Islet of Langerhans (tissue), 1 donor: Measurements from ENCODE around the gene HS6ST2.

Experiments used
- FAIRE-seq: peaks from one replicate; lab custom pipeline; 2011; peaks lifted over from hg19 to GRCh38; lab: Jason Lieb, UNC

HS6ST2 gene

DNA sequence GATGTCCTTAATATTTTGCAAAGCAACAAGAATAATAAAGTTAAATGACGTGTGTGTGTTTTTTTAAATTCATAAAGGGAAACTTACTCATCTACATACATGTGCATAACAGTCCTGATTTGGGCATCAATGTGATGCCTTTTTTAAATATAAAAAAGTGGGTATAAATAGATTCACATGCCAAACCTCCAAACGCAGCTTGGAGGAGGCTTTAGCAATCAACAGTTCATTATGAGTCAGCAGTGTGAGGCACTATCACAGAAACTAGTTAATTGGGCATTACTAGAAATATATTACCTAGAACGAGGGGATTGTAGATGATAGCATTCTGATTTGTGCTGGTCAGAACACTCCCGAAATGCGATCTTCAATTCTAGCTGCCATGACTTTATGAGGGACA lies 115.1 kb downstream of the HS6ST2 start:
- no peak for FAIRE-seq

DNA sequence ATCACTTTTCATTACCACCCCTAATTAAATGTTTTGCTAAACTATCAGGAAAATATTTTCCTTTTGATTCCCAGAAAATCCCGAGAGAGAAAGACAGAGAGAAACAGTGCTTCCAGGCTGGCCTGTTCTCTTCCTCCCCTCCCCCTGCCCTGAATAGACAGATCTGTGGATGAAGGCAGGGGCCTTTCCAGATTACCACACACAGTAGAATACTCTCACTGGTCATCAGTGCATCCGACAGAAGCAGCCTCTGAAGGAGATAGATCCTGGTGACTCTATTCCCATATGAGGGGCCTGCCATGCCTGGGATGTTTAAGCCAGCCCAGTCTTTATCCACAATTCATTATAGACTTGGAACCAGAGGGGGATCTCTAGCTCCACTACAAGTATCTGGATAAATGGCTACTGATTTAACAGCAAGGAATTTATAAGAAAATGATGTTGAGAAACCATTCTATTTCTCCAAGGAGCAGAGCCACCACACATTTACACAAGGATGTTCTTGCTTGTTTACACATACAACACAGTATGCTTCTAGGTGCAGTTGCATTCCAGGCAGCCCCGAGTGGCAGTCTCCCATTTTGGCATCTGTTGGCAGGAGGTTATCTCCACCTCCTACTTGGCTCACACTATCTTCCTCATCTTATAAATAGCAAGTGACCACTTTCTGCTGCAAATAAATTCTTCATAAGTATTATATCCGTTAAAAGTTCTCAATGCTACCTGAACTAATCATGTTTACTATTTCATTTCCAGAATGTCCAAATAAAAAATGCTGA lies 115.8 kb downstream of the HS6ST2 start:
- peak; percentile 17 for FAIRE-seq

- FAIRE-seq: no peak
Measured at GRCh38 chrX:132837967-132838366, 120.5 kb downstream of the HS6ST2 start.

DNA sequence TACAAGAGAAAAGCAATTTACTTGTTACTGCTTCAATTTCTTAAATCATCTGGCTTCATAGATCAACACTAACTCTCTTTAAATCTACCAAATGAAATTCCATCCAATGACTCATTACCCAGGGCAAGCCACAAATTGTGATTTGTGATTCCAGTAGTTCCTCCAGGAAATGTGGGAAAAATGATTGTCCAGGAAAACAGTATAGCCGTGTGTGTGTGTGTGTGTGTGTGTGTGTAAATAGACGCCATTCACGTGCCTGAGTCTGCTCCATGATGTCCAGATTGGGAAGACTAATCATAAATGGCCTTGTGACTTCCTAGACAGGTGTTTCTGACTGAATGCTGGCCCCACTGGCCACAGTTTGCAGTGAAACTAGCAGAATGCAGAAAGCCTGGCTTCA lies 121.3 kb downstream of the HS6ST2 start:
- peak; percentile 30 for FAIRE-seq

GRCh38 chrX:132836471-132836870 lies 122.0 kb downstream of the HS6ST2 start:
- FAIRE-seq: no peak

DNA sequence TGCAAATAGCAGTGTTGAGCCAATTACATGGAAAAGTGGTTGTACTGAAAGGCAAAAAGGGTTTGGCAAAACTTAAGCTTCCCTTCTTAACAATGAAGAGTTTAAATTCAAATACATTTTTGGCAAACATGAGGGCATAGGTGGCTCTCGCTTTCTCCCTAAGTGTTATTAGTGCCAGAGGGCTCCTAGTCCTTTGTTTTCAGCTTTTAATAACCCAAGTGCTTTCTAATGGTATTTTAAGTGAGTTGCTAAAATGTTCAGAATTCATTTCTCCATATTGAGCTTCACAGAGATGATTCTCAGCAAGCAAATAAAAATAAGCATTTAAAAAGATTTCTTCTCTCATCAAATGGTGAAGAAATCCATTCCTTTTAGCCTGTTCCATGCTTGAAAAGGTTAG lies 123.7 kb downstream of the HS6ST2 start:
- FAIRE-seq: no peak

- FAIRE-seq: no peak
Measured at GRCh38 chrX:132834109-132834508, 124.3 kb downstream of the HS6ST2 start.

GRCh38 chrX:132833373-132833772 lies 125.1 kb downstream of the HS6ST2 start:
- FAIRE-seq: no peak

DNA sequence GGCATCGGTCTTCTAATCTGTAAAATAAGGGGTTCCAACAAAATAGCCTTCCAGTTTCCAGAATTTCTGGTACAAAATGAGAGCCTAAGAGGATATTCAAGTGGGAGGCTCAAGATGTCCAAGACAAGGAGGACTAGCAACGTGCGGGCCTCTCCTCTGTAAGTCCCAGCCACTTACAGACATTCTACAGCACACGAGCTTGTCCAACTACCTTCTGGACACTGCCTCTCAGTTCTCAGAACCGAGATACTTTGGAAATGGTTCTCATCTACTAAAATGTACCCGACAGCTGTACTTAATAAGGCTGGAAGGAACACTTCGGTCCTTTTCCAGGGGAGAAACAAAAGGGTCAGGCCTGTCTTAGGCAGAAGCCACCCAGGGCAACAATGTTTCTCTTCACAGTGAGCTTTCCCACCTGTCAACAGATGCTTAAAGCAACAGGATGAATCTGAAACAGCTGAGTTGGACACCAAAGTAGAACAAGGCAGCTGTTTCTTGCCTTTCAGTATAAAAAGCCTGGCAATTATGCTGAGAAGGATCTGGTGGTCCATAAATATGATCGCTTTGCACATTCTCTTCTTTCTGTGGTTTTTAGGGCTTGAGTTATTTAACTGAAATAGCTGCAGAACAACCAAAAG lies 127.0 kb downstream of the HS6ST2 start:
- FAIRE-seq: no peak

DNA sequence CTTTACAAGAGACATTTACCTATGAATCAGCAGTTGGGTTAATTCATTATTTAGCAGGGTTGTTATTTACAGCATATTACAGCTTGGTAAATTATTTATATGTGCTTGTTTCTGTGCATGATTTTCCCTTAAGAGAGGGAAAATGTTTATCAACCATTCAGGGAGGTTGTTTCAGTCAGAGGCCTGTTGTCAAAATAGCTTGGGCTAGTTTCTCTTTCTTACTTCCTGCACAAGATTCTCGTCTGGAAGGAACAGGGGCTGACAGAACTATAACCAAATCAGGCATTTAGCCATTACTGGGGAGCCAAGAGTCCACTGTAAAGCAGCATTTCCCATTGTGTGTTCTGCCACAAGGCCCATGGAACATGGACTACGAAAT lies 135.8 kb downstream of the HS6ST2 start:
- FAIRE-seq: no peak

- FAIRE-seq: no peak
Measured at GRCh38 chrX:132821974-132822633, 136.3 kb downstream of the HS6ST2 start.

- no peak for FAIRE-seq
Measured at GRCh38 chrX:132820675-132821074, 137.8 kb downstream of the HS6ST2 start.

DNA sequence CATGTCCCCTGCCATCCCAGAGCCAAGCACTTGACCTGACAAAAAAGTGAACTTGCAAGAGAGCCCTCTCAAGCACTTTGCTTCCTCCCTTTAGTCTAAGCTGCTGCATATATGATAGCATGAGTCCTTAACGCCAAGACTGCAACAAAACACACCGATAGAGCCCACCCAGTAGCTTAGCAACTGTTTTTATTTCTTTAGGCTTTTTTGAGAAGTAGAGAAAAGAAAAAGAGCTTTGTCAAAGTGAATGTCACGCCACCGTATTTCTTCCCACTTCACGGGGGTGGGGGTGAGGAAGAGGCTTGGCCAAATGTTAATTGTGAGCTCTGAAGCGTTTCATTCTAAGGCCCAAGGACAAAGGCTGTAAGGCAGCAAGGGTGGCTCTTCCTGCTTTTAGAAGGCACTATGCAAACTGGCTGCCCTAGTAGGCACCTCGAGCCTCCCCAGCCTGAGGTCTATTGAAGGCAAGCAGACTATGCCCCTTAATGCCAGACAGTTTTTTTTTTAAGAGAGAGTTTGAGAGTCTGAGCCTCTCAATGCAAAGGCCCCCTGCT lies 138.6 kb downstream of the HS6ST2 start:
- FAIRE-seq: no peak

GRCh38 chrX:132818638-132819037 lies 139.8 kb downstream of the HS6ST2 start:
- FAIRE-seq: no peak

GRCh38 chrX:132815643-132816042 lies 142.8 kb downstream of the HS6ST2 start:
- FAIRE-seq: no peak

DNA sequence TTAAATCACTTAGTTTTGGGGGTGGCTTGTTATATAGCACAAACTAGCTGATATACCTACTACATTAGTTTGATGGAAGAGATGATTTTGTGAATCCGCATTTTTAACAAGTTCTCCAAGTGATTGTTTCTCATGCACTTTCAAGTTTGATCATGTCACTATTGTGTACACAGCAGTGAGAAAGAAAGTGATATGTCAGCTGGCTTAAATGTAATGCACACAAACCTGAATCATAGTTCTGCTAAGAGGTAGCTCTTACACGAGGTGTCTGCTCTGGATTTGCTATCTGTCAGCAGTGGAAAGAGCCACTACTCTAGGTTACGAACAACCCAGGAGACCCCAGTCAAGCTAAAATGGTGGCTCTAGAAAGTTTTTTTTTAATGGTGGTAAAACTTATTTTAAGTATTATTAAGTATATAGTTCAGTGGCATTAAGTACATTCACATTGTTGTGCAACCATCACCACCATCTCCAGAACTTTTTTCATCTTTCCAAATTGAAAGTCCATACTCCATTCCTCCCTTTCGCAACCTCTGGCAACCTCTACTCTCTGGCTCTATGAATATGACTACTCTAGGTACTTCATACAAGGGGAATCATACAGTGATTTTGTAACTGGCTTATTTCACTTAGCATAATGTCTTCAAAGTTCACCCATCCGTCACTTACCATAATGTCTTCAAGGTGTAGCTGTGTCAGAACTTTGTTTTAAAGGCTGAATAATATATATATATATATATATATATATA lies 147.3 kb downstream of the HS6ST2 start:
- peak; percentile 72 for FAIRE-seq

- FAIRE-seq: no peak
Measured at GRCh38 chrX:132810488-132810887, 147.9 kb downstream of the HS6ST2 start.

GRCh38 chrX:132809581-132809980 lies 148.8 kb downstream of the HS6ST2 start:
- FAIRE-seq: no peak

GRCh38 chrX:132807411-132808030 lies 150.9 kb downstream of the HS6ST2 start:
- FAIRE-seq: no peak

- FAIRE-seq: no peak
Measured at GRCh38 chrX:132802033-132802432, 156.4 kb downstream of the HS6ST2 start.

DNA sequence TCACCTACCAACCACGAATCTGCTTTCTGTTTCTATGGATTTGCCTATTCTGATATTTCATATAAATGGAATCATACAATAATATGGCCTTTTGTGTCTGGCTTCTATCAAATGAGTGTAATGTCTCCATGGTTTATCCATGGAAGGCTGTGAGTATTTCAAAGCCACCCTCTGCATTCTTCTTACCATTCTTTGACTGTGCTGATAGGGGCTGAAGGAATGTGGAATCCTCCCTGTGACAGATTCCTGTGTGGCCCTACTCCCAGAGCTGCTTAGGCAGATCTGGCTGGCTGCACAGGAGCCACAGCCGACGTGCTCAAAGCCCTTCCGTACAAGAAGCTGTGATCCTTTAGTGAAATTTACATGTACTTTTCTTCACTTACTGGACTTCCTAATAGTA lies 163.2 kb downstream of the HS6ST2 start:
- FAIRE-seq: no peak

DNA sequence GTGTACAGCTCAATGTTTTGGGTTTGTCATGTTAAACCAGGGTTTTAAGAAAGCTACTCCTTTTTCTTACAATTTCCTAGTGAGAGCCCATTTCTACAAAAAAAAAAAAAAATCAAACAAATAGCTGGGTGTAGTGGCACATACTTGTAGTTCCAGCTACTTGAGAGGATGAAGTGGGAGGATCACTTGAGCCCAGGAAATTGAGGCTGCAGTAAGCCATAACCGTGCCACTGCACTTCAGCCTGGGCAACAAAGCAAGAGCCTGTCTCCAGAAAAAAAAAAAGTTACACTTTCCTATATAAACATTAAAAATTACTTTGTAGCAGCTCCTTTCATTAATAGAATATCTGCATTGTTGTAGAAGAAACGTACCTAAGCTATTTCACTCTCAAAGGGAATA lies 166.7 kb downstream of the HS6ST2 start:
- FAIRE-seq: no peak
